Chondrocyte (in vitro differentiated cells): ENCODE results near the gene WNK2. TPM values are rescaled to one million over a fixed set of nuclear protein-coding genes. Genes with fewer than 3 reads are reported as not detected.
A peak's percentile ranks its signal among the peaks of the same experiment; 100 is the strongest.

Source experiments
- DNase-seq: peaks from one replicate; pipeline ENCODE4 v3.0.0; 2021; ENCODE audit warnings: mixed read lengths, low spot score
- H3K27ac Mint-ChIP-seq: one replicate; pipeline ENCODE4 v1.8.0; 2021; ENCODE audit warnings: mild to moderate bottlenecking, moderate library complexity, mixed read lengths; ENCODE audit not compliant: unreplicated experiment
- H3K27me3 Mint-ChIP-seq: 2 replicates; pipeline ENCODE4 v1.8.0; 2021; ENCODE audit warnings: low read depth, mixed read lengths
- H3K36me3 Mint-ChIP-seq: 2 replicates; pipeline ENCODE4 v1.8.0; 2021; ENCODE audit warnings: low read depth, mixed read lengths
- H3K4me1 Mint-ChIP-seq: 2 replicates; pipeline ENCODE4 v1.8.0; 2021; ENCODE audit warnings: low read depth, mild to moderate bottlenecking, mixed read lengths
- H3K4me3 Mint-ChIP-seq: one replicate; pipeline ENCODE4 v1.8.0; 2021; ENCODE audit warnings: mild to moderate bottlenecking, moderate library complexity, mixed read lengths; ENCODE audit not compliant: unreplicated experiment
- H3K9me3 Mint-ChIP-seq: 2 replicates; pipeline ENCODE4 v1.8.0; 2021; ENCODE audit warnings: low read depth, mixed read lengths
- total RNA-seq: library from RNA; stranded (reverse); gene quantifications from 3 replicates; pipeline ENCODE4 v1.2.1, GENCODE V29; 2021
- TF ChIP-seq, protein P1 (sequence below): fragments of 200-600 bp; sonication (generic); IDR thresholded peaks from 2 replicates; pipeline ENCODE4 v1.5.0; 2021; ENCODE audit warnings: antibody characterized with exemption, mild to moderate bottlenecking, moderate library complexity

The WNK2 gene
- total RNA-seq, 1 donor from 2014 or later = 2.3 TPM

DNA sequence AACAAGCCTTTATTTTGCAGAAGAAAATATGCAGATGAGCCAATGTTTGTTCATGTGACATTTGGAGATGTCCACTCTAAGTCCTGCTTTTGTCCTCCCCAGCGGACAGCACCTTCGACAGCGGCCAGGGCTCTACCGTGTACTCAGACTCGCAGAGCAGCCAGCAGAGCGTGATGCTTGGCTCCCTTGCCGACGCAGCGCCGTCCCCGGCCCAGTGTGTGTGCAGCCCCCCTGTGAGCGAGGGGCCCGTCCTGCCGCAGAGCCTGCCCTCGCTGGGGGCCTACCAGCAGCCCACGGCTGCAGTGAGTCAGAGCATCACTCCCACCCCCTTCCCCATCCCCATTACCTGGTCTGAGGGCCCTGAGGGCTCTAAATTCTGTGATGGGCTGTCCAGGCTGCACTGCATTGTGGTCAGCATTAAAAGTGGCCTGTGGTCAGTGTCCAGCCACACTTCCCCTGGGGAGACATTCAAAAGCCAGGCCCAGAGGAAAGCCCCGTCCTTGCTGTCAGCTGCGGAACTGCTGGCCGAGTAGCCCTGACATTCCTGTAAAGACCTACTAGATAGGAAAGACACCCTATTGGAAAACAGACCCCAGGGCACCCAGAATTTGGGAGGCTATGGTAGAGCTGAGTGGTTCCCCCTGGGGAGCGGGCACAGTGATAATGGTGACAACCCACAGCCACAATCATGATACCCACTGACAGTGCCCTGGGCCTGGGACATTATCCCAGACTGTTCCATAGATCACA is 69.0 kb downstream of the WNK2 start:
- Mint-ChIP-seq H3K27me3 (peaks cover 4% of the 10 kb centered on the region), H3K9me3 (no peaks in the 10 kb centered on the region), H3K4me3 (no peak overlapping the region), H3K27ac (no peak overlapping the region), H3K36me3 (no peaks in the 10 kb centered on the region), H3K4me1 (peaks cover 5% of the 10 kb centered on the region)
- DNase-seq = peak; percentile 86
- TF ChIP-seq, protein P1, sequence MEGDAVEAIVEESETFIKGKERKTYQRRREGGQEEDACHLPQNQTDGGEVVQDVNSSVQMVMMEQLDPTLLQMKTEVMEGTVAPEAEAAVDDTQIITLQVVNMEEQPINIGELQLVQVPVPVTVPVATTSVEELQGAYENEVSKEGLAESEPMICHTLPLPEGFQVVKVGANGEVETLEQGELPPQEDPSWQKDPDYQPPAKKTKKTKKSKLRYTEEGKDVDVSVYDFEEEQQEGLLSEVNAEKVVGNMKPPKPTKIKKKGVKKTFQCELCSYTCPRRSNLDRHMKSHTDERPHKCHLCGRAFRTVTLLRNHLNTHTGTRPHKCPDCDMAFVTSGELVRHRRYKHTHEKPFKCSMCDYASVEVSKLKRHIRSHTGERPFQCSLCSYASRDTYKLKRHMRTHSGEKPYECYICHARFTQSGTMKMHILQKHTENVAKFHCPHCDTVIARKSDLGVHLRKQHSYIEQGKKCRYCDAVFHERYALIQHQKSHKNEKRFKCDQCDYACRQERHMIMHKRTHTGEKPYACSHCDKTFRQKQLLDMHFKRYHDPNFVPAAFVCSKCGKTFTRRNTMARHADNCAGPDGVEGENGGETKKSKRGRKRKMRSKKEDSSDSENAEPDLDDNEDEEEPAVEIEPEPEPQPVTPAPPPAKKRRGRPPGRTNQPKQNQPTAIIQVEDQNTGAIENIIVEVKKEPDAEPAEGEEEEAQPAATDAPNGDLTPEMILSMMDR = no peak

DNA sequence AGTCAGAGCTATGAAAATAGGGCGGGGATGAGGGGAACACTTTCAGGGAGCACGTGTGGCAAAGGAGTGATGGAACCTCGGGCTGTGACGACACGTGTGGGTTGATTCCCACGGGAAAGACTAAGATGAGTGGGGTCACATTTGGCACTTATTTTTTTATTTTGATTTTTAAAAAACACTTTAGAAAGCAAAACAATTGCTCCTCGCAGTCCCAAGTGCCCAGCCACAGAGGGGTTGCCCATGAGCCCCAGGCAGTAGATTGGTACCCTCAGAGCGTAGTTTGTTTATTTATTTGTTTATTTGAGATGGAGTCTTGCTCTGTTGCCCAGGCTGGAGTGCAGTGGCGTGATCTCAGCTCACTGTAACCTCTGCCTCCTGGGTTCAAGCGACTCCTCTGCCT is 69.7 kb downstream of the WNK2 start:
- peak; percentile 36 for DNase-seq
- H3K4me1 Mint-ChIP-seq = peaks cover 1% of the 10 kb centered on the region
- no peak overlapping the region for H3K4me3 Mint-ChIP-seq
- peaks cover 5% of the 10 kb centered on the region for H3K27me3 Mint-ChIP-seq
- no peaks in the 10 kb centered on the region for H3K9me3 Mint-ChIP-seq
- TF ChIP-seq, protein P1 = no peak
- H3K36me3 Mint-ChIP-seq = no peaks in the 10 kb centered on the region
- H3K27ac Mint-ChIP-seq = no peak overlapping the region

DNA sequence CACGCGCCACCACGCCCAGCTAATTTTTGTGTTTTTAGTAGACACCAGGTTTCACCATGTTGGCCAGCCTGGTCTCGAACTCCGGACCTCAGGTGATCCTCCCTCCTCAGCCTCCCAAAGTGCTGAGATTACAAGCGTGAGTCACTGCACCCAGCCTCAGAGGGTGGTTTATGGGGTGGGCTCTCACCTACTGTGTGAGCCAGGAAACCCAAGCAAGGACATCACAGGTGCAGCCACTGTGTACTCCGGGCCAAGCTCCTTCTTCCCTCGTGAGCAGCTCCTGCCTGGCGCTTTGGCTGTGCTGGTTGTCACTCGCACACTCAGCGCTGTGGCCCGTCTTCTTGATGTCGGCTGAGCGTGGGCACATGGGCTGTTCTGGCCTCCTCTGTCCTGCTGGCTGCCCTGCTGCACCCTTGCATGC is 70.1 kb downstream of the WNK2 start:
- H3K27me3 Mint-ChIP-seq = peaks cover 9% of the 10 kb centered on the region
- no peaks in the 10 kb centered on the region for H3K36me3 Mint-ChIP-seq
- no peak overlapping the region for H3K4me3 Mint-ChIP-seq
- TF ChIP-seq, protein P1 = no peak
- H3K4me1 Mint-ChIP-seq = no peaks in the 10 kb centered on the region
- peak; percentile 68 for DNase-seq
- H3K9me3 Mint-ChIP-seq = no peaks in the 10 kb centered on the region
- H3K27ac Mint-ChIP-seq = no peak overlapping the region

DNA sequence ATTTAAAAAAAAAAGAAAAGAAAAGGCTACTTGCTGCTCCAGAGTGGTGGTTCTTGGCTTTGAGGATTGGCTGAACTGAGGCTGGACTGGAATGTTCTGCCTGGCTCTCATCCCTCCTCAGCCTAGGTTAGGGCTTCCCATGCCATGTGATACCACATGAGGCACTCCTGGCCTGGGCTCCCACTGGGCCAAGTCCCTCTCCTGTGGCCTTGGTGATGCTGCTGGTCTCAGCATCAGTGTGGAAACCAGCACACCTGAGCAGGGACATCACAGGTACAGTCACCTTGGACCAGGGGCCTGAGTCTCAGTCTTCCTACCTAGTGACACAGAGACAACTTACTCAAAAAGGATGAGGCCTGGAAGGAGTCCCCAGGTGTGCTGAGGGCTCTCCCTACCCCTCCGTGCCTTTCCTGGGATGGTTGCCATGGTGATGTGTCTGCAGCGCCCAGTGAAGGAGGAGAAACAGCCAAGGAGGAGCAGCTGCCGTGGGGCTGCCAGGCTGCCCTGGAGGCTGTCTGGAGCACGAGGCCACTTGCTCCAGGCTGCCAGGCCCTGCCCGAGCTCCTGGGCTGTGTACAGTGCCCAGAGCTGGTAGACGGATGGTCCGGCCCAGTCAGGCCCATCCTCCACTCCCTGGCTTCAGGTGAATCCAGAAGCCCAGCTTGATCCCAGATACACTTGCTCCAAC is 71.0 kb downstream of the WNK2 start:
- H3K4me3 Mint-ChIP-seq = no peak overlapping the region
- DNase-seq = peak; percentile 54
- TF ChIP-seq, protein P1 = no peak
- H3K27ac Mint-ChIP-seq = no peak overlapping the region
- H3K27me3 Mint-ChIP-seq = peaks cover 9% of the 10 kb centered on the region
- H3K9me3 Mint-ChIP-seq = no peaks in the 10 kb centered on the region
- H3K4me1 Mint-ChIP-seq = no peaks in the 10 kb centered on the region
- no peaks in the 10 kb centered on the region for H3K36me3 Mint-ChIP-seq

DNA sequence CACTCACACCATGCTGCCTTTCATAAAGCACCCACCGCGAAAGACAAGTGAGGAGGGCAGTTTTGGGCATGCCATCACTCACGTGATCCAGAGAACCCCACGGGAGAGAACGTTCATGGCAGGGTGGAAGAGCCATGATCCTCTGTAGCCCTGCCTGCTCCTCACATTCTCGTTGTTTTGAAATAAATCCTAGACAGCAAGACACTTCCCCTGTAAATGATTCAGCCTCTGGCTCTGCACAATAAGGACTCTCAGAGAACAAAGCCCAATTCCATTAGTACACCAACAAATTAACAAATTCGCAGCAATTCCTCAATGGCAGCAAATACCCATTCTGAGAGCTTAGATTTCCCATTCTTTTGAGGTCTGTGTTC is 71.5 kb downstream of the WNK2 start:
- Mint-ChIP-seq H3K36me3 (no peaks in the 10 kb centered on the region), H3K4me3 (no peak overlapping the region), H3K27me3 (peaks cover 12% of the 10 kb centered on the region), H3K4me1 (no peaks in the 10 kb centered on the region), H3K27ac (no peak overlapping the region), H3K9me3 (no peaks in the 10 kb centered on the region)
- TF ChIP-seq, protein P1 = no peak
- DNase-seq = no peak
